ENCODE measurements around the gene ETFA. TPM values are rescaled to one million over a fixed set of nuclear protein-coding genes. Genes with fewer than 3 reads are reported as not detected.

The ETFA gene
- total and polyA plus RNA-seq, 2 of the 8 experiments (the other 6 are each of a cell fraction or from before 2014, with no cell fraction given): 60.9 to 90.0 TPM

GRCh38 chr15:76189106-76189505, 122.2 kb downstream of the ETFA start (continued):
- TF ChIP-seq CHD7 (IDR thresholded peaks at IDR 0.05; ENCODE audit: insufficient replicate concordance, low read length) (no peak), SIN3A (conservative IDR thresholded peaks at IDR 0.05 in 1 of 2, IDR thresholded peaks at IDR 0.05 in 1 of 2; ENCODE audit: low read depth in 1 of 2, low read length in 2 of 2) (no peak), CEBPB (IDR thresholded peaks at IDR 0.05; ENCODE audit: low read depth, low read length) (no peak), SIX5 (IDR thresholded peaks at IDR 0.05; ENCODE audit: low read depth, low read length) (no peak), BACH1 (IDR thresholded peaks at IDR 0.05; ENCODE audit: low read length) (no peak)

Measured in H1 (cell line).